OCI-LY3 (cell line): Measurements from ENCODE around the gene MS4A4E.

Experiments used
- H2AFZ ChIP-seq: fragments of 200-600, 300-600 bp; shearing (Covaris generic); 2 replicates; pipeline ENCODE4 v1.6.0; 2014; ENCODE audit warnings: antibody characterized with exemption, low read depth, low read length
- H3K27ac ChIP-seq: fragments of 200-600, 300-600 bp; sonication (generic); 2 replicates; pipeline ENCODE4 v1.5.1; 2014; ENCODE audit warnings: mild to moderate bottlenecking, low read length, moderate library complexity, mixed read lengths
- H3K27me3 ChIP-seq: fragments of 200-600, 300-600 bp; sonication (generic); 2 replicates; pipeline ENCODE4 v1.6.1; 2014; ENCODE audit warnings: low read depth, low read length, mixed read lengths
- H3K36me3 ChIP-seq: fragments of 200-600, 300-600 bp; sonication (generic); replicated peaks from 2 replicates; pipeline ENCODE3; 2014; ENCODE audit warnings: low read depth, low read length, mixed read lengths
- H3K4me1 ChIP-seq: fragments of 300-600, 200-600 bp; sonication (generic); 2 replicates; pipeline ENCODE4 v1.6.1; 2014; ENCODE audit warnings: low read length, mixed read lengths
- H3K4me2 ChIP-seq: fragments of 200-600, 300-600 bp; sonication (generic); 2 replicates; pipeline ENCODE4 v1.6.1; 2014; ENCODE audit warnings: low read length, mixed read lengths
- H3K4me3 ChIP-seq: fragments of 300-600, 200-600 bp; sonication (generic); 2 replicates; pipeline ENCODE4 v1.5.1; 2014; ENCODE audit warnings: antibody characterized with exemption, mild to moderate bottlenecking, low read length, moderate library complexity
- H3K79me2 ChIP-seq: fragments of 300-600, 200-600 bp; shearing (Covaris generic); 2 replicates; pipeline ENCODE4 v1.6.1; 2014; ENCODE audit warnings: mild to moderate bottlenecking, low read length, mixed read lengths
- H3K9ac ChIP-seq: fragments of 300-600, 200-600 bp; shearing (Covaris generic); 2 replicates; pipeline ENCODE4 v1.6.0; 2014; ENCODE audit warnings: mild to moderate bottlenecking, low read length, moderate library complexity
- H3K9me3 ChIP-seq: fragments of 200-600, 300-600 bp; shearing (Covaris generic); 2 replicates; pipeline ENCODE4 v1.6.1; 2014; ENCODE audit warnings: low read length, mixed read lengths; ENCODE audit not compliant: insufficient read depth
- H4K20me1 ChIP-seq: fragments of 200-600, 300-600 bp; sonication (generic); 2 replicates; pipeline ENCODE4 v1.6.1; 2016; ENCODE audit warnings: low read length, mixed read lengths; ENCODE audit not compliant: insufficient read depth
- CTCF ChIP-seq: fragments of 200-600, 300-600 bp; sonication (generic); IDR thresholded peaks from 2 replicates; pipeline ENCODE4 v1.5.1; 2014; ENCODE audit warnings: antibody characterized with exemption, low read length, low read depth
- EZH2phosphoT487 ChIP-seq: fragments of 200-600 bp; shearing (Covaris generic); IDR thresholded peaks from 2 replicates; pipeline ENCODE4 v1.6.1; 2018; ENCODE audit warnings: antibody characterized with exemption, mixed run types, low read depth

The MS4A4E gene

DNA sequence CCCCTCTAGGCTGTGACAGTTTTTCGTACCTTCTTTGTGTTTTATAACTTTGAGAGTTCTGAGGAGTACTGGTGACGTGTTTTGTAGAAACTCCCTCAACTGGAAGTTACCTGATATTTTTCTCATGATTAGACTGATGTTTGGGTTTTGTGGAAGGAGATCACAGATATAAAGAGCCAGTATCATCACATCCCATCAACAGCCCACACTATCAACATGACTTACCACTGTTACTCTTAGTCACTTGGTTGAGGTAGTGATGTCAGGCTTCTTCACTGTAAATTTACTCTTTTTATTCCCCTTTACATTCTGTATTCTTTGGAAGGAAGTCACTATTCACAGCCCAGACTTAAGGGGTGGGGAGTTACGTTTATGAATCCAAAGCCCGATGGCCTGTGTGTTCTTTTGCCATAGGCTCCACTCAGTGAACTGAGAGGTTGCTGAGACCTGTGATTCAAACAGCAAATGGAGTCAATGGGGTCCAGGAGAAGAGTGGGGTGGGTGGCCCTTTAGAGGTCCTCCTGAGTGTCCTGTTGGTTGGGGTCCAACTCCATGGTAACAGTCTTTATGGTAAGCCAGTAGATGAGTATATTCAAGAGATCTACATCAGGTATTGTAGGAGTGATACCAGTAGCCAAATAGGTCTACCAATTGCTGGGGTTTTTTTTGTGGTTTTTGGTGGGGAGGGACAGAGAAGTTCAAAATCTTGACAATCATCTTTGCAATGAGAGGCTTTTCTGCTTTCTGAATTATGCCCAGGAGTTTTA is 15.2 kb upstream of the MS4A4E start:
- no peak overlapping the region for H3K27ac ChIP-seq
- H3K4me2 ChIP-seq: no peak overlapping the region
- H3K4me3 ChIP-seq: no peak overlapping the region
- H3K9ac ChIP-seq: no peak overlapping the region
- TF ChIP-seq CTCF (no peak), EZH2phosphoT487 (no peak)
- peaks cover 32% of the 10 kb centered on the region for H3K9me3 ChIP-seq
- H3K27me3 ChIP-seq: no peaks in the 10 kb centered on the region
- H2AFZ ChIP-seq: no peak overlapping the region
- H3K4me1 ChIP-seq: no peaks in the 10 kb centered on the region
- peaks cover 13% of the 10 kb centered on the region for H3K36me3 ChIP-seq
- H3K79me2 ChIP-seq: no peaks in the 10 kb centered on the region
- no peaks in the 10 kb centered on the region for H4K20me1 ChIP-seq

DNA sequence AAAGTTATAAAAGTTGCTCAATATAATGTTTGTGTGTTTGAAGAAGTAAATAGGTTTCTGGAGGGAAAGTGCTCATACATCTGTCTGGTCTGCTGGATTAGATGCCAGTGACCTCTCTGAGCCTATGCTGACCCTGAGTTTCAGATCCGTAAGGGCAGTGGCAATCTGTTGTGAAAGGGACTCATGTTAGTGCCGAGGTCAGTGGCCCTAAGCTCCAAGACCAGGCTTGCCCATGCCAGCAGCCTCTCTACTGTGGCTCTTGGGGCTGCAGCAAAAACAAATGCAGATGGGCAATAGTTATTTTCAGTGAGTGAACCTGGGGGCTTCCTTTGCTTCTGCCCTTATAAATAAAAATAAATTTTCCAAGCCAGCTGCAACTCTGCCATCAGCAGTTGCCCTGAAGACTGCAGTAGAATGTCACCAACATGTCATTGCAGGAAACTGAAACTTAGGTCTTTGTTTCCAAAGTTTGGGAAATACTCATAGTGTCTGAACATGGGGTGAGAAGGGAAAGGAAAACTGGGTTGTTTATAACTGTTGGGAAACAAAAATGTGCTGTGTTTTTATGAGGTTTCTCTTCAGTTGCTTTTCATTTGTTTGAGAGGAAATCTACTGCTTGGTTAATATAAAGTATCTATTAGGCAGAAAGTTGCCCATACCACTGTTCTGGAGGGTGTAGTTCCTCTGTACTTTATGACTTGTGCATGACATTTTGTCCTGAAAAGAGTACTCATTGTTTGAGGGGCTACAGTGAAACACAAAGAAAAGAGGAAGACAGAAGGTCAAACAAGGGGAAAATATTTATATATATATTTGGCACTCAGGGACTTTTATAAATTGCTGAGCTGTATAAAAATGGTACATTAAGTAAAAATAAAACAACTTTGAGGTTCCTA is 9.5 kb upstream of the MS4A4E start:
- no peak for TF ChIP-seq EZH2phosphoT487
- TF ChIP-seq CTCF: no peak
- Histone ChIP-seq H4K20me1 (no peaks in the 10 kb centered on the region), H2AFZ (no peak overlapping the region), H3K36me3 (peaks cover 13% of the 10 kb centered on the region), H3K4me3 (no peak overlapping the region), H3K79me2 (no peaks in the 10 kb centered on the region), H3K4me2 (no peak overlapping the region), H3K9me3 (peaks cover 26% of the 10 kb centered on the region), H3K27ac (no peak overlapping the region), H3K9ac (no peak overlapping the region), H3K27me3 (no peaks in the 10 kb centered on the region), H3K4me1 (peaks cover 7% of the 10 kb centered on the region)

GRCh38 chr11:60251485-60252212 is 8.7 kb upstream of the MS4A4E start:
- no peak overlapping the region for H3K9ac ChIP-seq
- peak; percentile 84 for TF ChIP-seq CTCF
- TF ChIP-seq EZH2phosphoT487: no peak
- H3K36me3 ChIP-seq: peaks cover 13% of the 10 kb centered on the region
- peaks cover 7% of the 10 kb centered on the region for H3K4me1 ChIP-seq
- H3K9me3 ChIP-seq: peaks cover 25% of the 10 kb centered on the region
- no peaks in the 10 kb centered on the region for H3K79me2 ChIP-seq
- H3K4me3 ChIP-seq: peak overlapping the region; percentile 12; the same call in 1 of the 2 replicates
- no peak overlapping the region for H3K27ac ChIP-seq
- no peaks in the 10 kb centered on the region for H3K27me3 ChIP-seq
- peak overlapping the region; percentile 48 for H3K4me2 ChIP-seq
- no peaks in the 10 kb centered on the region for H4K20me1 ChIP-seq
- H2AFZ ChIP-seq: peak overlapping the region; percentile 9; the same call in 1 of the 2 replicates
